Placental pericyte (primary cell): Measurements from ENCODE around the gene ITGB6. TPM values are rescaled to one million over a fixed set of nuclear protein-coding genes. Genes with fewer than 3 reads are reported as not detected.

Source experiments
- total RNA-seq: library from RNA; depleted of rRNA; stranded (reverse); fragments of >200 nt; gene quantifications from 2 replicates; pipeline ENCODE4 v1.2.3, GENCODE V29; 2012

Gene ITGB6
- 0.57 TPM in 1 of 2 replicates, not detected in the other for total RNA-seq

DNA sequence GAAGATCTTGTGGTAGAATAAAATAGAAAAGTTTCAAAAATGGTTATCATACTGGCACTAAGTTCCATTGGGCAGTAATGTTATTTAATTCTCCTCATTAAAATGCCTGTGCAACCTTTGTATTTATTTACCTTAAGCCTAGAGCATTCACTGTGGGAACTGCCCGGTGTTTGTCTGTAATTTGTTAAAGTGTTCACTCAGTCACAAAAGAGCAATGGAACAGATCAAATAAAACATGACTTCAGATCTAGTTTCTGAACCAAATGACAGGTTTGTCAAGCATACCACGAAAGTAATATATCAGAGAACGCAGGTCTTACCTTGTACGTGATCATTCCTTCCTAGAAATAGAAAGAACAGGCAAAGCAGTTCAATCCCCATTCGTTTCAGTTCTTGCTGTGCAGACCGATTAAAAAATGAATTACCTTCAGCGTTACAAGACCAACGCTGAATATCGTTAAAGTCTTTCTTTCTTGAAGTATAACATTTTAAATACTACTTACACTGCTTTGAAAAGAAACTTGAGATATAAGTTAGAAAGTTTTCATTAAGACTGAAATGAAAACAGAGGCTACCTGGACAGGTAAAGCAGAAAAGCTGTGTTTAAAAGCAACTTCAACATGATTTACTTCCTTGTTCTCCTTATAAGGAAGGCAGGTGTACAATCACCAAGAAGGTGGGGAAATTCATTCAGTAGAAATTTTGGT, at the start of gene ITGB6:
Gene ITGB6 (minus strand): TSS at position 590 of the 707 bp plus-strand sequence. CDS start 209 bp downstream, at position 381.

GRCh38 chr2:160062292-160063005, 137.6 kb downstream of the ITGB6 start, which contains the start of gene PLA2R1:
Gene PLA2R1, minus strand, starts transcription at chr2:160062615. Its CDS starts 212 bp downstream, at chr2:160062403.

Other genes starting within 250 kb of the ITGB6 start
- 1.8 and 4.9 TPM in 2 replicates for gene PLA2R1, start 137.7 kb downstream of the ITGB6 start, total RNA-seq